H9 (cell line): ENCODE measurements around the gene MPG. TPM values are rescaled to one million over a fixed set of nuclear protein-coding genes. Genes with fewer than 3 reads are reported as not detected.

Source experiments
- DNase-seq: peaks from one replicate; pipeline ENCODE4 v3.0.0-alpha.2; 2017
- H2AFZ ChIP-seq: one replicate; pipeline ENCODE4 v1.6.1; 2013; ENCODE audit warnings: mild to moderate bottlenecking, low read length, control low read depth, moderate library complexity
- H2AK5ac ChIP-seq: 2 replicates; pipeline ENCODE4 v1.6.1; 2013; ENCODE audit warnings: low read length, control low read depth, mixed read lengths; ENCODE audit not compliant: insufficient read length
- H2BK120ac ChIP-seq: one replicate; pipeline ENCODE4 v1.6.1; 2013; ENCODE audit warnings: low read depth, mild to moderate bottlenecking, low read length, control low read depth, inconsistent platforms; ENCODE audit not compliant: poor library complexity, severe bottlenecking
- H2BK12ac ChIP-seq: 2 replicates; pipeline ENCODE4 v1.6.1; 2013; ENCODE audit warnings: low read length, control low read depth, mixed read lengths, low read depth; ENCODE audit not compliant: insufficient read length
- H2BK15ac ChIP-seq: 2 replicates; pipeline ENCODE4 v1.6.1; 2013; ENCODE audit warnings: low read depth, low read length, control low read depth
- H2BK20ac ChIP-seq: one replicate; pipeline ENCODE4 v1.6.1; 2013; ENCODE audit warnings: low read depth, mild to moderate bottlenecking, low read length, control low read depth, inconsistent platforms; ENCODE audit not compliant: poor library complexity, severe bottlenecking
- H2BK5ac ChIP-seq: 2 replicates; pipeline ENCODE4 v1.6.1; 2013; ENCODE audit warnings: low read length, control low read depth, mixed read lengths; ENCODE audit not compliant: insufficient read length
- H3K14ac ChIP-seq: 2 replicates; pipeline ENCODE4 v1.6.1; 2013; ENCODE audit warnings: low read length, control low read depth; ENCODE audit not compliant: insufficient read depth
- H3K18ac ChIP-seq: 2 replicates; pipeline ENCODE4 v1.6.1; 2013; ENCODE audit warnings: low read depth, mild to moderate bottlenecking, mixed read lengths, low read length, control low read depth; ENCODE audit not compliant: insufficient read length
- H3K23ac ChIP-seq: 2 replicates; pipeline ENCODE4 v1.6.1; 2013; ENCODE audit warnings: low read length, control low read depth, mixed read lengths, low read depth; ENCODE audit not compliant: insufficient read length
- H3K23me2 ChIP-seq: 2 replicates; pipeline ENCODE4 v1.6.1; 2013; ENCODE audit warnings: low read depth, mild to moderate bottlenecking, mixed read lengths, low read length, control low read depth; ENCODE audit not compliant: insufficient read length, poor library complexity, severe bottlenecking
- H3K27ac ChIP-seq: 2 replicates; pipeline ENCODE4 v1.5.1; 2013; ENCODE audit warnings: low read length, control low read depth, mixed read lengths, low read depth; ENCODE audit not compliant: insufficient read length
- H3K27me3 ChIP-seq: 2 replicates; pipeline ENCODE4 v1.6.1; 2013; ENCODE audit warnings: low read length, control low read depth, inconsistent platforms; ENCODE audit not compliant: insufficient read depth
- H3K4ac ChIP-seq: 2 replicates; pipeline ENCODE4 v1.6.1; 2013; ENCODE audit warnings: low read depth, mild to moderate bottlenecking, control low read depth, inconsistent platforms, low read length, moderate library complexity
- H3K4me1 ChIP-seq: 2 replicates; pipeline ENCODE4 v1.6.1; 2013; ENCODE audit warnings: low read length, control low read depth, inconsistent platforms; ENCODE audit not compliant: insufficient read depth
- H3K4me2 ChIP-seq: 2 replicates; pipeline ENCODE4 v1.6.1; 2013; ENCODE audit warnings: low read length, control low read depth, mixed read lengths; ENCODE audit not compliant: insufficient read length, insufficient read depth
- H3K56ac ChIP-seq: 2 replicates; pipeline ENCODE4 v1.6.1; 2013; ENCODE audit warnings: low read depth, mild to moderate bottlenecking, mixed read lengths, low read length, control low read depth; ENCODE audit not compliant: insufficient read length
- H3K79me1 ChIP-seq: 2 replicates; pipeline ENCODE4 v1.6.1; 2013; ENCODE audit warnings: low read depth, mild to moderate bottlenecking, moderate library complexity, low read length, control low read depth, inconsistent platforms; ENCODE audit not compliant: insufficient read depth, poor library complexity, severe bottlenecking
- H3K79me2 ChIP-seq: 2 replicates; pipeline ENCODE4 v1.6.1; 2013; ENCODE audit warnings: low read length, control low read depth, inconsistent platforms; ENCODE audit not compliant: insufficient read depth
- H3K9ac ChIP-seq: 2 replicates; pipeline ENCODE4 v1.6.1; 2013; ENCODE audit warnings: low read length, control low read depth, mixed read lengths; ENCODE audit not compliant: insufficient read length; ENCODE audit errors: extremely low read depth
- H3K9me3 ChIP-seq: one replicate; pipeline ENCODE4 v1.6.1; 2013; ENCODE audit warnings: low read depth, low read length, inconsistent platforms; ENCODE audit not compliant: control insufficient read depth
- H3T11ph ChIP-seq: one replicate; pipeline ENCODE4 v1.6.1; 2013; ENCODE audit warnings: mild to moderate bottlenecking, low read length, control low read depth, inconsistent platforms
- H4K20me1 ChIP-seq: one replicate; pipeline ENCODE4 v1.6.1; 2013; ENCODE audit not compliant: control insufficient read depth, insufficient read length, insufficient read depth
- H4K5ac ChIP-seq: 2 replicates; pipeline ENCODE4 v1.6.1; 2013; ENCODE audit warnings: low read depth, mild to moderate bottlenecking, mixed read lengths, low read length, control low read depth; ENCODE audit not compliant: insufficient read length
- H4K8ac ChIP-seq: replicated peaks from 2 replicates; pipeline ENCODE4 v1.6.1; 2013; ENCODE audit warnings: low read length, control low read depth, mixed read lengths, low read depth; ENCODE audit not compliant: insufficient read length
- H4K91ac ChIP-seq: 2 replicates; pipeline ENCODE4 v1.6.1; 2013; ENCODE audit warnings: low read depth, mild to moderate bottlenecking, moderate library complexity, mixed read lengths, low read length, control low read depth; ENCODE audit not compliant: insufficient read length
- H3K27ac Mint-ChIP-seq, 3 experiments: 2 replicates in 2 of 3; 3 replicates in 1 of 3; pipeline ENCODE4 v1.8.0; 2020 to 2021; ENCODE audit warnings: mixed read lengths in 3 of 3, mild to moderate bottlenecking in 1 of 3, moderate library complexity in 1 of 3
- H3K27me3 Mint-ChIP-seq: 2 replicates; pipeline ENCODE4 v1.8.0; 2021; ENCODE audit warnings: low read depth, mild to moderate bottlenecking, moderate library complexity, mixed read lengths
- H3K36me3 Mint-ChIP-seq, 3 experiments: 2 replicates in 2 of 3; 3 replicates in 1 of 3; pipeline ENCODE4 v1.8.0; 2020 to 2021; ENCODE audit warnings: low read depth in 3 of 3, mixed read lengths in 3 of 3; ENCODE audit not compliant: insufficient read depth in 1 of 3
- H3K4me1 Mint-ChIP-seq, 2 experiments: 2 replicates each; pipeline ENCODE4 v1.8.0; 2020; ENCODE audit warnings: mixed read lengths in 2 of 2
- H3K4me3 Mint-ChIP-seq, 2 experiments: 2 replicates in 1 of 2; 3 replicates in 1 of 2; pipeline ENCODE4 v1.8.0; 2020 to 2021; ENCODE audit warnings: mild to moderate bottlenecking in 2 of 2, mixed read lengths in 2 of 2, moderate library complexity in 1 of 2
- H3K9me3 Mint-ChIP-seq, 2 experiments: 2 replicates in 1 of 2; 3 replicates in 1 of 2; pipeline ENCODE4 v1.8.0; 2020; ENCODE audit warnings: mild to moderate bottlenecking in 2 of 2, mixed read lengths in 2 of 2, moderate library complexity in 1 of 2
- WGBS: extraction: QIAGEN DNeasy Blood & Tissue Kit; methylation state at CpG from one replicate; pipeline ENCODE4 v1.1.7; 2013; ENCODE audit warnings: missing lambda C conversion rate, low lambda C conversion rate, mixed read lengths; ENCODE audit not compliant: insufficient read length; ENCODE audit errors: extremely low coverage; 5-methylcytosine and 5-hydroxymethylcytosine counted together
- total RNA-seq: library from RNA; stranded (reverse); gene quantifications from 2 replicates; pipeline ENCODE4 v1.2.1, GENCODE V29; 2021
- TF ChIP-seq, protein P1 (sequence below): fragments of 200-600 bp; sonication (generic); conservative IDR thresholded peaks from 3 replicates; pipeline ENCODE4 v1.8.0; 2021; ENCODE audit warnings: antibody characterized with exemption, mild to moderate bottlenecking

The MPG gene
- total RNA-seq, 1 experiment from 2014 or later, result 39.1 TPM

DNA sequence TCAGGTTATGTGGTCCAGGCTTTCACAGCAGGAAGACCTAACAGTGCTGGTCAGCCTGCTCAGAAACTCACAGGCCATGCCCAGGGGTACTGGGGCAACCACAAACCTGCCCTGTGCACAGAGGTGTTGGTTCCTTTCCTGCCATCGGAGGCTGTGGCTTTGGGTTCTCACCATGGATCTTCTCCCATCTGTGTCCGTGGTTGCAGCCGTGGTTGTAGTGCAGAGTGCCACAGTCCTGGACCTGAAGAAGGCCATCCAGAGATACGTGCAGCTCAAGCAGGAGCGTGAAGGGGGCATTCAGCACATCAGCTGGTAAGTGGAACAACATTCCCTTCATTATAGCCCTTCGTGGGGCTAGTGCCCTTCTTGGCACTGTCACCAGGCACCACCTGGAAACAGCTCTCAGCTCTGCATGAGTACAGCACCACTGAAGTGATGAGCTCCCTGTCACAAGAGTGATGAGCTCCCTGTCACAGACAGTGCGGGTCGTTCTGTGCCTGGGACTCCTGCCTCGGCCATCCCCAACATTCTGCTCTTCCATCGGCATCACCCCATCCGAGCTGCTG, 22.4 kb upstream of the MPG start:
- H3K23me2 ChIP-seq, result no peaks in the 10 kb centered on the region
- H3K79me1 ChIP-seq, result peaks cover under 1% of the 10 kb centered on the region
- Mint-ChIP-seq H3K27ac (no peak overlapping the region), H3K4me3 (peak overlapping the region in 1 of 2 experiments; percentile 51; a peak in 1 of 5 replicates), H3K27me3 (peaks cover 1% of the 10 kb centered on the region; the same call in 1 of the 2 replicates), H3K9me3 (peaks cover 3 to 7% of the 10 kb centered on the region in 2 experiments; a peak in 3 of 5 replicates), H3K4me1 (peaks cover 11 to 19% of the 10 kb centered on the region in 2 experiments), H3K36me3 (peaks cover 35 to 78% (median 70%) of the 10 kb centered on the region in 3 experiments)
- H3K14ac ChIP-seq, result no peak overlapping the region
- no peak overlapping the region for H2BK120ac ChIP-seq
- TF ChIP-seq, protein P1, sequence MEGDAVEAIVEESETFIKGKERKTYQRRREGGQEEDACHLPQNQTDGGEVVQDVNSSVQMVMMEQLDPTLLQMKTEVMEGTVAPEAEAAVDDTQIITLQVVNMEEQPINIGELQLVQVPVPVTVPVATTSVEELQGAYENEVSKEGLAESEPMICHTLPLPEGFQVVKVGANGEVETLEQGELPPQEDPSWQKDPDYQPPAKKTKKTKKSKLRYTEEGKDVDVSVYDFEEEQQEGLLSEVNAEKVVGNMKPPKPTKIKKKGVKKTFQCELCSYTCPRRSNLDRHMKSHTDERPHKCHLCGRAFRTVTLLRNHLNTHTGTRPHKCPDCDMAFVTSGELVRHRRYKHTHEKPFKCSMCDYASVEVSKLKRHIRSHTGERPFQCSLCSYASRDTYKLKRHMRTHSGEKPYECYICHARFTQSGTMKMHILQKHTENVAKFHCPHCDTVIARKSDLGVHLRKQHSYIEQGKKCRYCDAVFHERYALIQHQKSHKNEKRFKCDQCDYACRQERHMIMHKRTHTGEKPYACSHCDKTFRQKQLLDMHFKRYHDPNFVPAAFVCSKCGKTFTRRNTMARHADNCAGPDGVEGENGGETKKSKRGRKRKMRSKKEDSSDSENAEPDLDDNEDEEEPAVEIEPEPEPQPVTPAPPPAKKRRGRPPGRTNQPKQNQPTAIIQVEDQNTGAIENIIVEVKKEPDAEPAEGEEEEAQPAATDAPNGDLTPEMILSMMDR, result no peak
- H4K8ac ChIP-seq, result no peak overlapping the region
- no peaks in the 10 kb centered on the region for H4K20me1 ChIP-seq
- no peak overlapping the region for H2AK5ac ChIP-seq
- no peak overlapping the region for H2AFZ ChIP-seq
- peaks cover 2% of the 10 kb centered on the region; the same call in 1 of the 2 replicates for H3K79me2 ChIP-seq
- H3K18ac ChIP-seq, result no peak overlapping the region
- no peak overlapping the region for H3K23ac ChIP-seq
- no peaks in the 10 kb centered on the region for H3K9me3 ChIP-seq
- no peak for DNase-seq
- H2BK5ac ChIP-seq, result no peak overlapping the region
- no peaks in the 10 kb centered on the region for H3K27me3 ChIP-seq
- H4K91ac ChIP-seq, result no peak overlapping the region
- no peak overlapping the region for H3K56ac ChIP-seq
- no peak overlapping the region for H3K27ac ChIP-seq
- H2BK20ac ChIP-seq, result no peak overlapping the region
- H4K5ac ChIP-seq, result no peak overlapping the region
- H3K9ac ChIP-seq, result no peak overlapping the region
- no CpG with 5 or more reads among the region's 11 CpGs for WGBS
- H3K4ac ChIP-seq, result no peak overlapping the region
- H3K4me2 ChIP-seq, result no peak overlapping the region
- H2BK15ac ChIP-seq, result no peak overlapping the region
- no peak overlapping the region for H3T11ph ChIP-seq
- H3K4me1 ChIP-seq, result no peaks in the 10 kb centered on the region
- no peak overlapping the region for H2BK12ac ChIP-seq
